Fibroblast of lung (primary cell): Measurements from ENCODE around the gene NEDD4L.

ENCODE experiments used
- CTCF ChIP-seq, 2 donors: IDR thresholded peaks in 1 of 2; conservative IDR thresholded peaks in 1 of 2; 1 replicate in 1 of 2; 2 replicates in 1 of 2; pipeline ENCODE4 v1.5.1; 2011 to 2012; ENCODE audit warnings: low read length in 2 of 2, control low read depth in 1 of 2, inconsistent platforms in 1 of 2, low read depth in 1 of 2, mild to moderate bottlenecking in 1 of 2
- EZH2 ChIP-seq: IDR thresholded peaks from 2 replicates; pipeline ENCODE4 v1.5.1; 2012; ENCODE audit warnings: low read length, control low read depth, mild to moderate bottlenecking; ENCODE audit errors: missing control alignments

- TF ChIP-seq CTCF (conservative IDR thresholded peaks at IDR 0.05 in 1 of 2, IDR thresholded peaks at IDR 0.05 in 1 of 2; ENCODE audit: low read depth in 1 of 2, low read length in 2 of 2) (no peak), EZH2 (no peak)
Measured at GRCh38 chr18:58375051-58375450, 331.0 kb downstream of the NEDD4L start.
